Fibroblast of lung (primary cell): ENCODE data around the gene CRP. TPM values are rescaled to one million over a fixed set of nuclear protein-coding genes. Genes with fewer than 3 reads are reported as not detected.

Experiments
- DNase-seq, 2 donors: peaks; one replicate each; pipeline versions ENCODE4 v3.0.0 to v3.0.0-alpha.2; 2010; ENCODE audit warnings: low read depth in 2 of 2
- H2AFZ ChIP-seq: 2 replicates; pipeline ENCODE4 v1.5.1; 2012; ENCODE audit warnings: low read length, control low read depth, inconsistent platforms
- H3K27ac ChIP-seq: 2 replicates; pipeline ENCODE4 v1.5.1; 2011; ENCODE audit warnings: low read length, control low read depth; ENCODE audit not compliant: insufficient read depth
- H3K27me3 ChIP-seq: 2 replicates; pipeline ENCODE4 v1.5.1; 2011; ENCODE audit warnings: mild to moderate bottlenecking, low read length; ENCODE audit not compliant: control insufficient read depth, insufficient read depth
- H3K36me3 ChIP-seq: 2 replicates; pipeline ENCODE4 v1.5.1; 2011; ENCODE audit warnings: low read length; ENCODE audit not compliant: control insufficient read depth, insufficient read depth
- H3K4me1 ChIP-seq: 2 replicates; pipeline ENCODE4 v1.5.1; 2011; ENCODE audit warnings: low read length; ENCODE audit not compliant: control insufficient read depth, insufficient read depth; ENCODE audit errors: extremely low read depth
- H3K4me2 ChIP-seq: 2 replicates; pipeline ENCODE4 v1.5.1; 2011; ENCODE audit warnings: low read length, control low read depth; ENCODE audit not compliant: insufficient read depth; ENCODE audit errors: extremely low read depth
- H3K4me3 ChIP-seq, 4 experiments: fragments of 200-600 bp in 1 of 4; sonication (generic) in 1 of 4; replicated peaks in 1 of 4; 2 replicates each; pipeline ENCODE4 v1.5.1; 2011 to 2016; ENCODE audit warnings: low read length in 4 of 4, low read depth in 3 of 4, mild to moderate bottlenecking in 3 of 4, control low read depth in 2 of 4, inconsistent platforms in 1 of 4, mixed read lengths in 1 of 4; ENCODE audit not compliant: insufficient read depth in 1 of 4; ENCODE audit errors: control extremely low read depth in 1 of 4
- H3K79me2 ChIP-seq: 2 replicates; pipeline ENCODE4 v1.5.1; 2012; ENCODE audit warnings: mild to moderate bottlenecking, low read length, inconsistent platforms; ENCODE audit not compliant: control insufficient read depth, insufficient read depth
- H3K9ac ChIP-seq: 2 replicates; pipeline ENCODE4 v1.5.1; 2011; ENCODE audit warnings: mild to moderate bottlenecking, low read length, control low read depth; ENCODE audit not compliant: insufficient read depth
- H3K9me3 ChIP-seq: 2 replicates; pipeline ENCODE4 v1.5.1; 2012; ENCODE audit warnings: low read depth, low read length; ENCODE audit not compliant: control insufficient read depth, insufficient read depth
- H4K20me1 ChIP-seq: 2 replicates; pipeline ENCODE4 v1.5.1; 2011; ENCODE audit warnings: low read length; ENCODE audit not compliant: control insufficient read depth, insufficient read depth; ENCODE audit errors: extremely low read depth
- CTCF ChIP-seq, 2 donors: IDR thresholded peaks in 1 of 2; conservative IDR thresholded peaks in 1 of 2; 1 replicate in 1 of 2; 2 replicates in 1 of 2; pipeline ENCODE4 v1.5.1; 2011 to 2012; ENCODE audit warnings: low read length in 2 of 2, control low read depth in 1 of 2, inconsistent platforms in 1 of 2, low read depth in 1 of 2, mild to moderate bottlenecking in 1 of 2
- EZH2 ChIP-seq: IDR thresholded peaks from 2 replicates; pipeline ENCODE4 v1.5.1; 2012; ENCODE audit warnings: low read length, control low read depth, mild to moderate bottlenecking; ENCODE audit errors: missing control alignments
- polyA minus RNA-seq: library from RNA; depleted of rRNA, polyadenylated mRNA; stranded (reverse); fragments of >200 nt; gene quantifications from 2 replicates; pipeline ENCODE4 v1.2.3, GENCODE V29; 2011; ENCODE audit warnings: low replicate concordance
- polyA plus RNA-seq, 2 donors: library from polyadenylated mRNA; depleted of rRNA in 1 of 2; stranded (reverse) in 1 of 2; unstranded in 1 of 2; fragments of >200 nt; gene quantifications; 2 replicates each; pipeline ENCODE4 v1.2.1, GENCODE V29; 2011 to 2012; ENCODE audit warnings: missing spikeins in 1 of 2
- total RNA-seq: library from RNA; depleted of rRNA; stranded (reverse); fragments of >200 nt; gene quantifications from 2 replicates; pipeline ENCODE4 v1.2.1, GENCODE V29; 2014

CRP gene
- total RNA-seq (not detected in 2 replicates), polyA plus RNA-seq (not detected in 2 replicates), polyA minus RNA-seq (not detected in 2 replicates)
- not detected in 2 replicates for polyA plus RNA-seq (2012)

GRCh38 chr1:159714529-159714928, at the start of gene CRP:
Gene CRP (minus strand): TSS chr1:159714589. CDS start chr1:159714485, 104 bp downstream.
- DNase-seq = no peak
- Histone ChIP-seq H3K79me2 (no peaks in the 10 kb centered on the region), H3K4me3 (no peak within 1 kb of the TSS), H2AFZ (no peak within 1 kb of the TSS), H3K9ac (no peak within 1 kb of the TSS), H3K9me3 (no peaks in the 10 kb centered on the region), H4K20me1 (no peaks in the 10 kb centered on the region), H3K36me3 (no peaks in the 10 kb centered on the region), H3K27ac (no peak within 1 kb of the TSS), H3K4me1 (no peaks in the 10 kb centered on the region), H3K27me3 (no peaks in the 10 kb centered on the region), H3K4me2 (no peak within 1 kb of the TSS)
- TF ChIP-seq CTCF (conservative IDR thresholded peaks at IDR 0.05 in 1 of 2, IDR thresholded peaks at IDR 0.05 in 1 of 2; ENCODE audit: low read depth in 1 of 2, low read length in 2 of 2) (no peak), EZH2 (no peak)

GRCh38 chr1:159763686-159764085, 49.3 kb upstream of the CRP start:
- H3K36me3 ChIP-seq = no peaks in the 10 kb centered on the region
- H3K9ac ChIP-seq = no peak overlapping the region
- H3K27me3 ChIP-seq = no peaks in the 10 kb centered on the region
- TF ChIP-seq CTCF (conservative IDR thresholded peaks at IDR 0.05 in 1 of 2, IDR thresholded peaks at IDR 0.05 in 1 of 2; ENCODE audit: low read depth in 1 of 2, low read length in 2 of 2) (no peak), EZH2 (no peak)
- no peaks in the 10 kb centered on the region for H3K4me1 ChIP-seq
- no peak for DNase-seq
- no peaks in the 10 kb centered on the region for H4K20me1 ChIP-seq
- H3K4me3 ChIP-seq = no peak overlapping the region
- no peak overlapping the region for H2AFZ ChIP-seq
- H3K27ac ChIP-seq = no peak overlapping the region
- H3K4me2 ChIP-seq = no peak overlapping the region
- no peaks in the 10 kb centered on the region for H3K9me3 ChIP-seq
- no peaks in the 10 kb centered on the region for H3K79me2 ChIP-seq

- Histone ChIP-seq H3K4me1 (no peaks in the 10 kb centered on the region), H3K27ac (no peak overlapping the region), H2AFZ (no peak overlapping the region), H3K4me2 (no peak overlapping the region), H3K9ac (no peak overlapping the region), H3K27me3 (no peaks in the 10 kb centered on the region), H3K9me3 (no peaks in the 10 kb centered on the region), H3K79me2 (no peaks in the 10 kb centered on the region), H3K4me3 (no peak overlapping the region), H3K36me3 (no peaks in the 10 kb centered on the region), H4K20me1 (no peaks in the 10 kb centered on the region)
- TF ChIP-seq CTCF (conservative IDR thresholded peaks at IDR 0.05 in 1 of 2, IDR thresholded peaks at IDR 0.05 in 1 of 2; ENCODE audit: low read depth in 1 of 2, low read length in 2 of 2) (no peak), EZH2 (no peak)
- no peak for DNase-seq
Measured at GRCh38 chr1:159756397-159756796, 42.0 kb upstream of the CRP start.
